Right atrium auricular region (tissue), 2 donors: ENCODE measurements around the gene VRK2. TPM values are rescaled to one million over a fixed set of nuclear protein-coding genes. Genes with fewer than 3 reads are reported as not detected.

Experiments
- DNase-seq: peaks from one replicate; pipeline ENCODE4 v3.0.0-alpha.2; 2019; ENCODE audit warnings: low spot score
- H3K27ac ChIP-seq, 2 donors: fragments of 200-600 bp; sonication (generic); 1 replicate in 1 of 2; 2 replicates in 1 of 2; pipeline ENCODE4 v1.5.1; 2016 to 2019
- H3K27me3 ChIP-seq, 2 donors: fragments of 200-600 bp; sonication (generic); one replicate each; pipeline versions ENCODE4 v1.5.1 to v1.6.0; 2017 to 2019
- H3K36me3 ChIP-seq: fragments of 200-600 bp; sonication (generic); one replicate; pipeline ENCODE4 v1.5.1; 2016
- H3K4me1 ChIP-seq, 2 donors: fragments of 200-600 bp; sonication (generic); one replicate each; pipeline versions ENCODE4 v1.5.1 to v1.6.0; 2017 to 2019
- H3K4me3 ChIP-seq, 2 donors: fragments of 200-600 bp; sonication (generic); 1 replicate in 1 of 2; 2 replicates in 1 of 2; pipeline ENCODE4 v1.5.1; 2017 to 2019; ENCODE audit warnings: mild to moderate bottlenecking in 1 of 2, moderate library complexity in 1 of 2
- H3K9me3 ChIP-seq, 2 donors: fragments of 200-600 bp; sonication (generic); one replicate each; pipeline ENCODE4 v1.5.1; 2019
- CTCF ChIP-seq, 2 donors: fragments of 200-600 bp; sonication (generic); IDR thresholded peaks; one replicate each; pipeline ENCODE4 v1.5.1; 2019; ENCODE audit warnings: antibody characterized with exemption in 2 of 2
- total RNA-seq, 2 donors: library from RNA; depleted of rRNA; stranded (reverse); fragments of >200 nt; gene quantifications; one replicate each; pipeline ENCODE4 v1.1.0, GENCODE V29; 2016

VRK2 gene
- total RNA-seq, 2 donors from 2014 or later: 14.6 to 15.4 TPM

- H3K36me3 ChIP-seq: no peaks in the 10 kb centered on the region
- no peak for TF ChIP-seq CTCF (IDR thresholded peaks at IDR 0.05)
- H3K27ac ChIP-seq: peak overlapping the region; percentile 97 to 98
- no peaks in the 10 kb centered on the region for H3K27me3 ChIP-seq
- H3K4me1 ChIP-seq: peaks cover 0 to 23% of the 10 kb centered on the region in 2 donors
- H3K4me3 ChIP-seq: peak overlapping the region; percentile 79 to 83
- no peaks in the 10 kb centered on the region for H3K9me3 ChIP-seq
- no peak for DNase-seq
These were observed 849 bp upstream of the VRK2 start for GRCh38 chr2:58045580-58046334.

- peaks cover 0 to 23% of the 10 kb centered on the region in 2 donors for H3K4me1 ChIP-seq
- H3K27me3 ChIP-seq: no peaks in the 10 kb centered on the region
- H3K4me3 ChIP-seq: peak overlapping the region; percentile 79 to 83
- no peak for DNase-seq
- no peaks in the 10 kb centered on the region for H3K36me3 ChIP-seq
- no peaks in the 10 kb centered on the region for H3K9me3 ChIP-seq
- no peak for TF ChIP-seq CTCF (IDR thresholded peaks at IDR 0.05)
- H3K27ac ChIP-seq: peak overlapping the region; percentile 97 to 98
These were observed 346 bp upstream of the VRK2 start for GRCh38 chr2:58046335-58046584.

- peak overlapping the region; percentile 79 to 83 for H3K4me3 ChIP-seq
- peaks cover 0 to 23% of the 10 kb centered on the region in 2 donors for H3K4me1 ChIP-seq
- no peaks in the 10 kb centered on the region for H3K27me3 ChIP-seq
- H3K9me3 ChIP-seq: no peaks in the 10 kb centered on the region
- DNase-seq: no peak
- peak overlapping the region; percentile 97 to 98 for H3K27ac ChIP-seq
- TF ChIP-seq CTCF (IDR thresholded peaks at IDR 0.05): no peak
- H3K36me3 ChIP-seq: no peaks in the 10 kb centered on the region
These were observed 848 bp downstream of the VRK2 start for GRCh38 chr2:58047373-58047935.

- TF ChIP-seq CTCF (IDR thresholded peaks at IDR 0.05): no peak
- DNase-seq: no peak
- Histone ChIP-seq H3K36me3 (no peaks in the 10 kb centered on the region), H3K27me3 (no peaks in the 10 kb centered on the region), H3K27ac (peak overlapping the region; percentile 97 to 98), H3K4me1 (peaks cover 0 to 23% of the 10 kb centered on the region in 2 donors), H3K9me3 (no peaks in the 10 kb centered on the region), H3K4me3 (no peak overlapping the region)
These were observed 1.4 kb downstream of the VRK2 start for GRCh38 chr2:58047961-58048360.

- H3K4me1 ChIP-seq: peaks cover 0 to 24% of the 10 kb centered on the region in 2 donors
- H3K4me3 ChIP-seq: no peak overlapping the region
- no peak for DNase-seq
- no peak overlapping the region for H3K27ac ChIP-seq
- H3K27me3 ChIP-seq: no peaks in the 10 kb centered on the region
- H3K9me3 ChIP-seq: no peaks in the 10 kb centered on the region
- no peak for TF ChIP-seq CTCF (IDR thresholded peaks at IDR 0.05)
- no peaks in the 10 kb centered on the region for H3K36me3 ChIP-seq
These were observed 4.8 kb downstream of the VRK2 start for GRCh38 chr2:58051445-58051844.
